Hair follicle dermal papilla cell (primary cell): ENCODE data around the gene CISTR. TPM values are rescaled to one million over a fixed set of nuclear protein-coding genes. Genes with fewer than 3 reads are reported as not detected.

Source experiments
- total RNA-seq: library from RNA; depleted of rRNA; stranded (reverse); fragments of >200 nt; gene quantifications from 2 replicates; pipeline ENCODE4 v1.2.3, GENCODE V29; 2012

The CISTR gene
- not detected in 2 replicates for total RNA-seq

DNA sequence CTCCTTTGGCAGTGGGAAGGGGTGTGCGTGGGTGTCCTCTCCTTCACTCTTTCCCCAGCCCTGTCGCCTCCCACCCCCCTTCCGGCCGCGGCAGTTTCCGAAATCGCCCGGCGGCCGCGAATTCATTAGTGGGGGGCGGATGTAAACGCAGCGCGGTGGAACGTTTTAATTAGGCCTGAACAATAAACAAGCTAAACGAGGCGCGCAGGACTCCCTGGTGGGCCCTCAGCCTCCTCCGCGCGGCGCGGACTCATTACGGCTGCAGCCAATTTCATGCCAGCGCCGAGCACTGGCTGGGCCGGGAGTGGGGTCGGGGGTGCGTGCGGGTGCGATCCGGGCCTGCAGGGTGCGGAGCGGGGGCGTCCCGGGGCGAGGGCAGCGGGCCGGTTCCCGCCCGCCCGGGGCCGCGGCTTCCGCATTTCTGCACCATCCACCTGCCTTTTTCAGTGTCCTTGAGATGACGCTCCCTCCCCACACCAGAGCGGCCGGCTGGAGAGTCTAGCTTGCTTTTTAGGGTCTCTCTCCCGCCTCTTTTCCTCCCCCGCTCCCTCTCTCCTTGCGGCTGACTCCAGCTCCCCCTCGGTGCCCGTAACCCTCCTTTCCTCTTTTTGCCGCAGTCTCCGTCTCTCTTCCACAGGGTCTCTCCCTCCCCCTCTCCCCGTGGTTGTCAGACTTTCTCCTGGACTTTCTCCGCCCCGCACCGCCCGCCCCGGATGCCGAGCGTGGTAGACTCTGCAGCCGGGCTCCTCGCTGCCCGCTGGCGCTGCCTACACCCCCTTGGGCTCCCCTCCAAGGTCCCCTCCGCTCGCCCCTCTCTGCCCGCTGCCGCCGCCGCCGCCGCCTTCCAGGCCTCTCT is at the start of gene CISTR:
Gene CISTR, minus strand, starts transcription at position 644 of the 856 bp plus-strand sequence.

DNA sequence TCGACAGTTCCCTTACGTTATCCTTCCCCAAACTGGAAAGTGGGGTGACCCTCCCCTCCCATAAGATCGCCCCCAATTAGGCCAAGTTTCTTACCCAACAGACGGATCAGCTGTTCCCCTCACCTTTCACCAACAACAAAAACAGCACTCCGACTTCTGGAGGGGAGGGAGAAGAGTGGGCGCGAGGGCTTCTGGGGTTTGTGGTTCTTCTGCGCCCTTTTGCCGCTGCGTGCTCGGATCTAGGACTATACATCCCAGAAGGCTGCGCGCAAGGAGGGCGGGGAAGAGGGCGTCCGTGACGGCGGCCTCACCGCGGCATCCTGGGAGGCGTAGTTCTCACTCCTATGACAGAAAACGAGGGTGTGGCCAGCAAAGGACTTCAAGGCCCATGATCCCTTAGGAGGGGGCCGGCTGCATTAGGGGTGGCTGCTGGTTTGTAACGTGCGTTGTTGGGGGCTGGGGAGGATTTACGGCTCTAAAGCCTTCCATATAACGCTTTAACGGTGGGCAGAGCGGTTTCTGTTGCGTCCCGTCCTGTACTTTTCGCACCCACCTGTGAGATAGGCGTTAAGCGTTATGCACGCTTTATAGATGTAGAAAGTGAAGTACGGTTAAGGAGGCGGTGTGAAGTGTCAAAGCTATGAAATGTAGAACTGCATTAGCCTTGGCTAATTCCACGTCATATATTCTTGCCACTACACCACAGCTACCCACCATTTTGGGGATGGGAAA is 24.3 kb downstream of the CISTR start, which contains the start of gene CALCOCO1:
Gene CALCOCO1, minus strand, starts transcription at position 143 of the 732 bp plus-strand sequence. CDS start 2,210 bp downstream, outside the sequence.

Other genes with a start within 250 kb of the CISTR start
- not detected in 2 replicates for gene NPFF, start 244.5 kb downstream of the CISTR start, total RNA-seq
- 11.3 and 16.4 TPM in 2 replicates for gene ATF7, start 125.6 kb downstream of the CISTR start, total RNA-seq
- gene ATP5MC2, start 75.9 kb downstream of the CISTR start, total RNA-seq, result 82.6 and 128 TPM in 2 replicates
- gene CALCOCO1, start 24.5 kb downstream of the CISTR start, total RNA-seq, result 138 and 149 TPM in 2 replicates
- gene HOXC13, start 186.9 kb upstream of the CISTR start, total RNA-seq, result not detected in 2 replicates
- not detected in 2 replicates for gene HOXC12, start 202.9 kb upstream of the CISTR start, total RNA-seq
- not detected in 2 replicates for gene HOXC11, start 221.1 kb upstream of the CISTR start, total RNA-seq
- gene HOTAIR, start 223.0 kb upstream of the CISTR start, total RNA-seq, result 0.16 TPM in 1 of 2 replicates, not detected in the other
- 0.16 TPM in 1 of 2 replicates, not detected in the other for gene HOXC10, start 233.2 kb upstream of the CISTR start, total RNA-seq
- gene HOXC9, start 248.2 kb upstream of the CISTR start, total RNA-seq, result not detected in 2 replicates